Midbrain (tissue), 1 donor: Measurements from ENCODE around the gene WDR74.
"Not testable (repeated sequence)": the region's sequence is repeated elsewhere in the genome, so short reads cannot be mapped to it uniquely, and the experiment has no call there.

Experiments
- DNase-seq: peaks from one replicate; lab custom pipeline; 2025; lab: John Stamatoyannopoulos, UW

Gene WDR74

DNA sequence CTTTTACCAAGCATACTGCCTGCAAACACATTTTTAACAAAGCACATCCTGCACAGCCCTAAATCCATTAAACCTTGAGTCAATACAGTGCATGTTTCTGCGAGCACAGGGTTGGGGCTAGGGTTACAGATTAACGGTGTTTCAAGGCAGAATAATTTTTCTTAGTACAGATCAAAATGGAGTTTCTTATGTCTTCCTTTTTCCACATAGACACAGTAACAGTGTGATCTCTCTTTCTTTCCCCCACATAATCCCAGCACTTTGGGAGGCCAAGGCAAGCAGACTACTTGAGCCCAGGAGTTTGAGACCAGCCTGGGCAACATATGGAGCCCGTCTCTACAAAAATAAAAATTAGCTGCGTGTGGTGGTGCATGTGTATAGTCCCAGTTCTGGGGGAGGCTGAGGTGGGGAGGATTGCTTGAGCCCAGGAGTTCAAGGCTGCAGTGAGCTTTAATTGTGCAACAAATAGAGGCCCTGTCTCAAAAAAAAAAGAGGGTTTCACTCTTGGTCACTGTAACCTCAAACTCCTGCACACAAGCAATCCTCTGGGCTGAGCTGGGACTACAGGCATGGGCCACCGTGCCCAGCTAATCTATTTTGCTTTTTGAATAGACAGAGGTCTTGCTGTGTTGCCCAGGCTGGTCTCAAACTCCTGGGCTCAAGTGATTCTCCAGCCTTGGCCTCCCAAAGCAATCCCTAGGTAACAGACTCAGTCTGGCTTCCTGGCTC is 21.6 kb upstream of the WDR74 start:
- DNase-seq = no peak

DNA sequence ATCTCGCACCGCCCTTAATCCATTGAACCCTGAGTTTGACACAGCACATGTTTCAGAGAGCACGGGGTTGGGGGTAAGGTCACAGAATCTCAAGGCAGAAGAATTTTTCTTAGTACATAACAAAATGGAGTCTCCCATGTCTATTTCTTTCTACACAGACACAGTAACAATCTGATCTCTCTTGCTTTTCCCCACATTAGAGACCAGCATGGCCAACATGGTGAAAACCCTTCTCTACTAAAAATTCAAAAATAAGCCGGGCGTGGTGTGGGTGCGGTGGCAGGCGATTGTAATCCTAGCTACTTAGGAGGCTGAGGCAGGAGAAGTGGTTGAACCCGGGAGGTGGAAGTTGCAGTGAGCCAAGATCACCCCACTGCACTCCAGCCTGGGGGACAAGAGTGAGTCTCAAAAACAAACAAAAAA is 19.9 kb upstream of the WDR74 start:
- not testable (repeated sequence) for DNase-seq

DNA sequence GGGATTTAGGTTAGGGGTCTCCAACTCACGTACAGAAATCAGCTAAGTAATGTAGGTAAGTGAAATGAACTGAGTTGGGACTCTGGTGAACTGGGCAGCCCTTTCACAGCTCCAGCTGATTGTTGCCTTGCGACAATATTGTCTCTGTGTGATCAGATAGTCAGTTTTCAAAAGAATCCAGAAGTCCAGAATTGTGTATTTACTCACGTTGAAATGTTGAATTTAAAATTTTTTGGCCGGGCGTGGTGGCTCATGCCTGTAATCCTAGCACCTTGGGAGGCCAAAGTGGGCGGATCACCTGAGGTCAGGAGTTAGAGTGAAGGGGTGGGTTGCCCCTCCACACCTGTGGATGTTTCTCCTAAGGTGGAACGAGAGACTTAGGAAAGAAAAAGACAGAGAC is 18.8 kb upstream of the WDR74 start:
- DNase-seq = no peak

DNA sequence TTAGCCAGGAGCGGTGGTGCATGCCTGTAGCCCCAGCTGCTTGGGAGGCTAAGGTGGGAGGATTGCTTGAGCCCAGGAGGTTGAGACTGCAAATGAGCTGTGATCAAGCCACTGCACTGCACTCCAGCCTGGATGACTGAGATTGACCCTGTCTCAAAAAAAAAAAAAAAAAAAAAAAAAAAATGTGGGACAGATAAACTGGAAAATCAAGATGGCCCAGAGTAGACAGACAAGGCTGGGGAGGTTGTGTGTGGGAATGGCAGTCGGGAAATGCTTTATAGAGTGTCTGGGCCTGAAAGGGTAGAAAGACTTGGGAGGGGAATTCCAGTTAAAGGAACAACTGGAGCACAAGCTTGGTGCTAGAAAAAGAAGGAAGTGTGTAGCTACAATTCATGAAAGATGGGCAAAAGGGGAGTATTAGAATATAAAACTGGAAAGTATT is 18.2 kb upstream of the WDR74 start:
- no peak for DNase-seq

DNA sequence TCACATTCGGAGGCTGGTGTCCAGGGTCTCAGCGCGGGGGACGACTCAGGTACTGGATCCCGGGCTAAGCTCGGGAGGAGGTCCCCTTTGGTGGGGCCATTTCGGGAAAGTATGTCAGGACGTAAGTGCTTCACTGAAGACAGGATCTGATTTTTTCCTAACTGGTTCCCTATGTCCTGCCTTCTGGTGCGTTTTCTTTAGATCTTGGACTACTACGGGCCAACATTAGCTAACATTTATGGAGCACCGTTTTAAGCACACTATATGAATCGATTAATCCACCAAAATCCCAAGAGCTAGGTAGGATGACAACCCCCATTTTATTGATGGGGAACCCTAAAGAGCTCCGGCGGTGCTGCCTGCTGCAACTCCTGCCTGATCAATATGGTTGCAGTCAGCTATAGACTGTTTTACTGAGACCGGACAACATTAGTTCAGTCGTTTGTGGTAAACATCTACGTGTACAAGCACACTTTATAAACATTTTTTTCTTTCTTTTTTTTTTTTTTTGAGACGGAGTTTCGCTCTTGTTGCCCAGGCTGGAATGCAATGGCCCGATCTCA is 17.0 kb upstream of the WDR74 start:
- no peak for DNase-seq

DNA sequence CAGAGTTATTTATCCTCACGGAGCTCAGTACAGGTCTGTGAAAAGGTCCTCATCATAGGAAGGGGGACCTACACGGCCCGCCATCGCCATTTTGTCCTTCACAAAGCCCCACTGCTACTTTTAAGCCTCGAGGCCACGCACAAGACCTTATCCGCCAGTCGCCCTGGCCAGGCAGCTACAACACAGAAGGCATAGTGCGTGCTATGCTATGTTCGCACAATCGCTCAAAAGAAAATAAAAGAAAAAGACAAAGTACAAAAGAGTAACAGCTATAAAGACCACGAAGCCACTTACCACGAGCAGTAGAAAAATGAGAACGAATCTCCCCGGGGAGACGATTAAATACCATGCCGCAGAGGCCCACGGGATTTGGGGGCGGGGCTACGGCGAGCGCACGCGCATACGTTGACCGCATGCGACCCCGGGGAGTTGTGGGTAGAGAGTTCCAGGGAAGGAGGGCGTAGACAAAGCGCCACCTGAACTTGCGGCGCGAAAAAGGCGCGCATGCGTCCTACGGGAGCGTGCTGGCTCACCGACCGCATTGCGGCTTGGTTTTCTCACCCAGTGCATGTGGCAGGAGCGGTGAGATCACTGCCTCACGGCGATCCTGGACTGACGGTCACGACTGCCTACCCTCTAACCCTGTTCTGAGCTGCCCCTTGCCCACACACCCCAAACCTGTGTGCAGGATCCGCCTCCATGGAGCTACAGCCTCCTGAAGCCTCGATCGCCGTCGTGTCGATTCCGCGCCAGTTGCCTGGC is 16.4 kb upstream of the WDR74 start:
- peak; percentile 96 for DNase-seq

DNA sequence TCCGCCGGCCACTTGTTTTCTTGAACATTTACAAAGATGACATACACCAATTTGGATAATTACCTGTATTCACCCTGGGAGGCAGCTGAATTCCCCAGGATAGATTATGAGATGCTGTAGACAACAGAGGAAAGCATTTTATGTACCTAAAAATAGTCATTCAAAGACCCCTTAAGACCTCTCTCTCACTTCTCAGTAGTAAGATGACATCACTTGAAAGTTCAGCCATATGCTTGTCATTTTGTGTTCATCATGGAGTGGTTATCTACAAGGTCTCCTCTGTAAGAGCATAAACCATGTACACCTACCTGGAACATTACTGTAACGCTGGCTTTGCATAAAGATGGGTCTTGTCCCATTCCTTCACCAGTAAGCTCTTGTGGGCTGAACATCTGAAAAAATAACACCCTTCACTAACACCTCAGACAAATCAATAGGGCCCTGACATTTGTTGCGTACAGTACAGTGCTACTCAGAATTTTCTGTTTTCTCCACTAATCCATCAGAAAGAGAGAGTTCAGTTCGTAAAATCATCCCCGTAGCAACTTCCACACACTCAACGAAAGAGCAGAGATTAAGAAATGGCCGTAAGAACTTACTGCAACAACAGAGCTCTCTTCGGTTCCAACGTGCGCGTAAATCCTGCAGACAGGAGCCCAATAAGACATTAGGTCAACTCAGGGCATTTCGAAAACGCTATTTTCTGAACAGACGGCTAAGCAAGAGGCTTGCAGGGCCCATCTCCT is 15.6 kb upstream of the WDR74 start:
- no peak for DNase-seq

DNA sequence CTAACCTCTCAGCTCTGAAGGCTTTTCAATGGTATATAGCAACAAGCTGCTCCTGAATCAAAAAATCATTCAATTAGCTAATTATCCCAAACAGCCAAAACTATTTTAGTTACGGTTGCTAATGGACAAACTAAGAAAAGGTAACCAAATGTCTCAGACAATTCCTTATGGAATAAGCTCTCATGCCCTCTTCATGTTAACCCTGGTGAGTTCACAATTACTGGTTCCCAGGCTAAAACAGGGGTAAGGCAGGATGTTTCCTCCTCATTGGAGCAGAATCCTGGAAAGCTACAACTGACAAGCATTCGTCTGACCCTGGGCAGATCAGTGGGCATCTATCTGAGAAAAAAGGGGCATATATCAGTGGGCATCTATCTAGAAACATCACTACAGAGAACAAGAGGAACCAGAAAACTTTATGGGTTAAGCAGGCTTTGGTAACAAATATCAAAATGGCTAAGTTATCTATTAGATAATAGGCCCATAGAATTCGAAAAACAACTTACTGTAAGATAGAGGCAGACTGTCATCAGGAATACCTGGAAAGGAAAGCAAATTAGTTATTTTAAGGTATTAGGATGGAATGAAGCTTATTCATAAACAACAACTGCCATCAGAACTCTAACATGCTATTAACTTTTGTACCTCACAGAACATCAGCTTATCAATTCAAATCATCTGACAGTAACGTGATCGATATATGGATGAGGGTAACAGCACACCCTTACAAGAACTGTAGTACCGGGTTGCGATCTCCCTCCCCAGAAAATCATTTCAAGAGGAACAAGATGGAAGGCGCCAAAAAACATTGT is 14.8 kb upstream of the WDR74 start:
- DNase-seq = no peak

DNA sequence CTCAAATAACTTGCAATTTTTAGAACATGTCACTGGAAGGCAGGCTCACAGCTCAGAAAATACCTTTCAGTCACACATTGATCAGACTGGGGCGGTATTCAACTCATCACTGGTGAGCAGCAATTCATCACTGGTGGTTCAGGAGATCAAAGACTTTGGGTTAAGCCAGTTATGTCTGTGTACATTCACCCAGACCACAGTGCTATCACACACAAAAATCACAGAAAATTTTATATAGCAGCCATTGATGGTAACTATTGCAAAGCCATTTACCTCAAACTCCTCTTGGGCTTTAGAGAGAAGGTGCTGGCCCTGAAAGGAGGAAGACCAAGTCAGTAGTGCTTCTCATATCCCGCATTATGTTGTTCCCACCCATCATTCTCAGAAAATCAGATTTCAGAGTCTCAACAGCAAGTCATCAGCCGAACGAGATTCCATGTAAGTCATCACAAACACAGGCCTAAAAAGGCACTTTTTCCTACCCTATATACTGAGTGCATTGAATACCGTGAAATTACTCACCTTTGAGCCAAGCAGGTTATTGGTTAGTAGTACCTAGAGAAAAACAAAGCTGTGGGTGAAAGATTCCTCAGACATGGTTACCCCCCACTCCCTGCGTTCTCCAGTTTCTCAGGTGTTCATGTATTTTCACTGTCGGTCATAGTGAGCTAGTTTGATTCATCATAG is 14.0 kb upstream of the WDR74 start:
- DNase-seq = no peak

DNA sequence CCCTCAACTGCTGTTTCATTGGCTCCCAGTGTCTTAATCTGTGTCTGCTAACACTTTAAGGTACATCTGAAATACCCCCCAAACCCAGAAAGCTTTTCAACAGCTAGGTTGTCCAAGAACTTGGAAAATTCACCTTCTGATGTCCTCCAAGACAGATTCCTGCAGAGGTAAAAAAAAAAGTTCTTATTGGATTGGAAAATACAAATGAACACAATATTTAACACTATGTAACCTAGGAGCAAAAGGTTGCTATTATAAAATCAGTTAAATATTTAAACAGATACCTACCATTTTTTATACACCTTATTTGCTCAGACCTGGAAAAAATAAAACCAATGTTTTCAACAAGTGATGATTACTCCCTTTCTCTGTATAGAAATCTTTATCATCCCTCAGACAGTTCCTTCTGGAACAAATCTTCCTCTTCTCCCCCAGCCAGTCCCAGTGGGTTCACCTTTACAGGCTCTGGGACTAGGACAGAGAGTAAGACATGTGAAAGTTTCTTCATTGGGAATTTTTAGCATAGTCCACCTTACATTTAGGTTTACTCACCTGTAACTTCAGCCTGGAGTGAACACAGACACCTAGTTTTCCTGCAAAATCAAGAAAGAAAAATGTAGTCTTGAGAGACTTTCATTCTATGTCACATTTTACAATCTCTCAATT is 13.3 kb upstream of the WDR74 start:
- no peak for DNase-seq

DNA sequence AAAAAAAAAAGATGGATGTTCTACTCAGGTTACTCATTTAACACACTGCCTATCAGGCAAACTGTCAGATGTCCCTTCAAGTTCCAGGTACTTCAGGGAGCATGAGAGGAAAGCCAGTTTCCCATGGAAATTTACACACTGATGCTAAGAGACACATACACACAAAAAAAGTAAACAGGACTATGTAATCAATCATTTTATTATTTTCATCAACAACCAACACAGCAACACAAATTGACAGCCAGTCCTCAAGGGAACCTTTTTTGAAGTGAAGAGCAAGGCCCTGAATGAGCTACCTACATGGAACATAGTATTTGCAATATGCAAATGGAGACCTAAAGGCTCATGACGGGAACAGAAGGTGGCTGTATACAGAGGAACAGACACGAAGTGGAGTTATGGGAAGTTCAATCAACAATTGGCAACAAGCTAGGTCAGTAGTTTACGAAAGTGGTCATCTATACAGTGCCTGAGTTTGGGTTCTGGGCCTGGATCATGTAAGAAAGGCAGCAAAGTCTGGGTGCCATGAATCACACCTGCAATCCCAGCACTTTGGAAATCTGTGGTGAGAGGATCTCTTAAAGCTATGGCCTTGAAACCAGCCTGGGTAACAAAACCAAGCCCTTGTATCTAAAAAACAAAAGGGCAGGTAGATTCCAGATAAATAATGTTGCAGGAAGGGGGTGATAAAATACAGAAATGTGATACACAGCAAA is 12.6 kb upstream of the WDR74 start:
- no peak for DNase-seq

DNA sequence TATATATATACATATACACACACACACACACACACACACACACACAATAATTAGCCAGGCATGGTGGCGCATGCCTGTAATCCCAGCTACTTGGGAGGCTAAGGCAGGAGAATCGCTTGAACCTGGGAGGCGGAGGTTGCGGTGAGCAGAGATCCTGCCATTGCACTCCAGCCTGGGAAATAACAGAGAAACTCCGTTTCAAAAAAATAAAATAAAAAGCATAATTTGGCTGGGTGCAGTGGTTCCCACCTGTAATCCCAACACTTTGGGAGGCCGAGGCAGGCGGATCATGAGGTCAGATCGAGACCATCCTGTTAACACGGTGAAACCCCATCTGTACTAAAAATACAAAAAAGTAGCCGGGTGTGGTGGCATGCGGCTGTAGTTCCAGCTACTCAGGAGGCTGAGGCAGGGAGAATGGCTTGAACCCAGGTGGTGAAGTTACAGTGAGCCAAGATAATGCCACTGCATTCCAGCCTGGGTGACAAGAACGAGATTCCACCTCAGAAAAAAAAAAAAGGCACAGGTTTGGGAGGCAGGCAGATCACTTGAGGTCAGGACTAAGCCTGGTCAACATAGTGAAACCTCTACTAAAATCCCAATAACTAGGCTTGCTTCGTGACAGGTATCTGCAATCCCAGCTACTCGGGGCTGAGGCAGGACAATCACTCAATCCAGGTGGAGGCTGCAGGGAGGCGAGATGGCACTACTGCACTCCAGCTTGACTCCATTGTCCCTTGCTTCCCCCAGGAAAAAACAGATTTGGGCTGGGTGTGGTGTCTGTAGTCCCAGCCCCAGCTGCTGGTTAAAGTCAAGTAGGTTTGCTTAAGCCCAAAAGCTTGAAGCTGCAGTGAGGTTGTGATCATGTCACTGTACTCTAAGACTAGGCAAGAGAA is 11.8 kb upstream of the WDR74 start:
- no peak for DNase-seq

DNA sequence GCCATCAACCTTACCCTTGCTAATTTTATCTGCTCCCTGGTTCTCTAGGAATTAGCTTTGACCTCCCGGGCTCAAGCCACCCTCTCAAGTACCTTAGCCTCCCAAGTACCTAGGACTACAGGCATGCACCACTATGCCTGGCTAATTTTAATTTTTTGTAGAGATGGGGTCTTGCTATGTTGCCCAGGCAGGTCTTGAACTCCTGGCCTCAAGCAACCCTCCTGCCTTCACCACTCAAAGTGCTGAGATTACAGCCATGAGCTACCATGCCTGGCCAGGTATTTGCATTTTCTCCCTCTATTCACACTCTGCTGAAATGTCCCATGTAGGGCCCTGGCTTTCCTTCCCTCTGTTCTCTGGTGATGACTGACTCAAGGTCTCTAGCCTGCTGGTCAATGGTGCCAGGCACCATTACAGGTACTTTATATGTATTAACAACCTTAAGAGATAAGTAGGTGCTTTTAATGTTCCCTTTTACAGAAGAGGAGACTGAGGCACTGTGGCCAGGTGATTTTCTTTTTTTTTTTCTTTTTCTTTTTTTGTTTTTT is 8.5 kb upstream of the WDR74 start:
- no peak for DNase-seq

DNA sequence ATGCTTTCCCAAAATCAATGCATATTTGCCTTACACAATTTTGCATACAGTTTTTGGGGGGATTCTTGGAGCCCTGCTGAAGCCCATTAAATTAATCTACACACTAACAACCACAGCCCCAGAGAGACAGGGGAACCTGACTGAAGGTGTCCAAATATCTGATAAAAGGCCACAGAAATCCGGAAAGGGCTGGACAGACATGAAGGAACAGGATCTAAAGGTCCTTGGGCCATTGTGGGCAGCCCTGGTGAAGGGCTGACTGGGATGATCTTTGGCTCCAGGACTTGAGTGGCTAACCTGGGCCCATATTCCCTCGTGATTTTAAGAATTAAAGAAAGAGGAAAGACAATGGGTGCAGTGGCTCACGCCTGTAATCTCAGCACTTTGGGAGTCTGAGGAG is 6.8 kb upstream of the WDR74 start:
- DNase-seq = no peak

DNA sequence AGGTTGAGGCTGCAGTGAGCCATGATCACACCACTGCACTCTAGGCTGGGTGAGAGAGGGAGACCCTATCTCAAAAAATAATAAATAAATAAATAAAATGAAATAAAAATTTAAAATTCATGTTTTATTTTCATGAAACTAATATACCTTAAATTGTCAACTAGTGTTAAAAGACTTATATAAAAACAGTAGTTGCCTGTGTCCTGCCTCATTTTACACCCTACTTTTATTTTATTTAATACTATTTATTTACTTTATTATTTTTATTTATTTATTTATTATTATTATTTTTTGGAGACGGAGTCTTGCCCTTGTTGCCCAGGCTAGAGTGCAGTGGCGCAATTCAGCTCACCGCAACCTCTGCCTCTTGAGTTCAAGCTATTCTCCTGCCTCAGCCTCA is 4.8 kb upstream of the WDR74 start:
- DNase-seq = no peak

DNA sequence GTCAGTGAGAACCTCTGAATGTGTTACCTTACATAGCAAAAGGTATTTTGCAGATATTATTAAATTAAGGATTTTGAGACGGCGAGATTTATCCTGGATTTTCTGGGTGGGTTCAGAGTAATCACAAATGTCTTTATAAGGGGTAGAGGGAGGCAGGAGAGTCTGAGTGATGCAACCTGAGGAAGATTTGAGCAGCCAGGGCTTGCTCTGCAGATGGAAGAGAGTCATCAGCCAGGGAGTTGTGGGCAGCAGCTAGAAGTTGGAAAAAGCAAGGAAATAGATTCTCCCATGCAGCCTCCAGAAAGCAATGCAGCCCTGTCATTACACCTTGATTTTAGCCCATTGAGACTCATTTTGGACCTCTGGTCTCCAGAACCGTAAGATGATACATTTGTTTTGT is 4.1 kb upstream of the WDR74 start:
- no peak for DNase-seq

DNA sequence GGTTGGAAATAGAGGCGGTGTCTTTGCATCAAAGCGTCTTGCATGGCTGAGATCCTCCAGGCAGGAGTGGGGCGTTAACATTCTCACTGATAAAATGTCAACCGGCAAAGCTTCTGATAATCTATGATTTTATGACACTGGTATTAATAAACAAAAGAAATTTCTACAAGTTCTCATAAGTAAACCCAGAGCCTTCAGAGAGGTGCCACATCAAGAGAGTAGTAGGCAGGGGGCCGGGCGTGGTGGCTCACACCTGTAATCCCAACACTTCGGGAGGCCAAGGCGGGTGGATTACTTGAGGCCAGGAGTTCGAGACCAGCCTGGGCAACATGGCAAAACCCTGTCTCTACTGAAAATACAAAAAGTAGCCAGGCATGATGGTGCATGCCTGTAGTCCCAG is 3.5 kb upstream of the WDR74 start:
- DNase-seq = not testable (repeated sequence)

DNA sequence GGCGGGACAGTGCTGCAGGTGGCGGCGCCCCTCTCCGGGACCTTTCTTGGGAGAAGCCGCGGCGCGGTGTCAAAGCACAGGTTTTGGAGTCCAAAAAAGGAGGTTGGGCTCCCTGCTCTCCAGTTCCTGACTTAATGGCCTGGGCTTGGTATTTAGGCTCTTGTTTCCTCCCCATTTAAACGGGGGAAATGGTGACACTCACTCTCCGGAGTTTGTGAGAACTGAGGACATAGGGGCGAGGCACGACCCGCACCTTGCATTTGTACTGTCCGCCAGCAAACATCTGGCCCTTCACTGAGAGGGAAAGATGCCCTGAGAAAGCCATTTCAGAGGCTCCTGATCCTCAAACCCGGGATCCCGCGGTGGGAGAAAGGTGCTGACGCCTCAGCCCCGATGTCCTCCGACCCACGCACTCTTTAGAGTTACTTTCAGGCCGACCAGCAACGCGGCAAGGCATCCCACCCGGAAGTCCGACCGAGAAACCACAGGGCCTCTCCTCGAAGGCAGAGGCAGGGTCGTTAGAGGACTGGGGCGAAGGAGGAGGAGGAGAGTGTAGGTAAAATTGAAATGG is 2.9 kb upstream of the WDR74 start:
- no peak for DNase-seq
